Urothelium cell line (cell line): ENCODE results near the gene EEFSEC.
A peak's percentile ranks its signal among the peaks of the same experiment; 100 is the strongest.
"Not testable (repeated sequence)": the region's sequence is repeated elsewhere in the genome, so short reads cannot be mapped to it uniquely, and the experiment has no call there.

ENCODE experiments used
- DNase-seq: peaks from one replicate; pipeline ENCODE4 v3.0.0; 2011; ENCODE audit warnings: low spot score, mixed read lengths
- FAIRE-seq: peaks from 2 replicates; lab custom pipeline; 2011; peaks lifted over from hg19 to GRCh38; lab: Jason Lieb, UNC

EEFSEC gene

GRCh38 chr3:128151758-128152274 lies 1.5 kb upstream of the EEFSEC start:
- FAIRE-seq (no peak), DNase-seq (no peak)

- no peak for FAIRE-seq
- peak; percentile 25 for DNase-seq
Measured at GRCh38 chr3:128152419-128153155, 694 bp upstream of the EEFSEC start.

GRCh38 chr3:128154354-128154753 lies 1.1 kb downstream of the EEFSEC start:
- not testable (repeated sequence) for DNase-seq, FAIRE-seq

- no peak for FAIRE-seq
Measured at GRCh38 chr3:128155616-128156360, 2.5 kb downstream of the EEFSEC start.

GRCh38 chr3:128160661-128161060 lies 7.4 kb downstream of the EEFSEC start:
- DNase-seq (no peak), FAIRE-seq (no peak)

More at GRCh38 chr3:128155616-128156360, 2.5 kb downstream of the EEFSEC start:
- no peak for DNase-seq

- FAIRE-seq (no peak), DNase-seq (no peak)
Measured at GRCh38 chr3:128163432-128163831, 10.2 kb downstream of the EEFSEC start.

- no peak for DNase-seq
Measured at GRCh38 chr3:128166971-128167453, 13.7 kb downstream of the EEFSEC start.

GRCh38 chr3:128167646-128167972 lies 14.3 kb downstream of the EEFSEC start:
- DNase-seq: no peak
- no peak for FAIRE-seq

More at GRCh38 chr3:128166971-128167453, 13.7 kb downstream of the EEFSEC start:
- no peak for FAIRE-seq

GRCh38 chr3:128167973-128168674 lies 14.8 kb downstream of the EEFSEC start:
- no peak for DNase-seq
- no peak for FAIRE-seq

- DNase-seq: no peak
Measured at GRCh38 chr3:128168836-128169235, 15.6 kb downstream of the EEFSEC start.

GRCh38 chr3:128170866-128171516 lies 17.7 kb downstream of the EEFSEC start:
- DNase-seq: peak; percentile 70
- FAIRE-seq: peak; percentile 86

More at GRCh38 chr3:128168836-128169235, 15.6 kb downstream of the EEFSEC start:
- FAIRE-seq: no peak

GRCh38 chr3:128173200-128173599 lies 19.9 kb downstream of the EEFSEC start:
- no peak for FAIRE-seq

GRCh38 chr3:128173849-128174248 lies 20.6 kb downstream of the EEFSEC start:
- DNase-seq (no peak), FAIRE-seq (no peak)

More at GRCh38 chr3:128173200-128173599, 19.9 kb downstream of the EEFSEC start:
- no peak for DNase-seq

GRCh38 chr3:128174675-128175590 lies 21.7 kb downstream of the EEFSEC start:
- no peak for FAIRE-seq
- DNase-seq: no peak

- FAIRE-seq: no peak
Measured at GRCh38 chr3:128175768-128176167, 22.5 kb downstream of the EEFSEC start.

GRCh38 chr3:128176276-128176833 lies 23.1 kb downstream of the EEFSEC start:
- no peak for FAIRE-seq

More at GRCh38 chr3:128175768-128176167, 22.5 kb downstream of the EEFSEC start:
- no peak for DNase-seq

GRCh38 chr3:128177865-128178264 lies 24.6 kb downstream of the EEFSEC start:
- DNase-seq (no peak), FAIRE-seq (no peak)

More at GRCh38 chr3:128176276-128176833, 23.1 kb downstream of the EEFSEC start:
- no peak for DNase-seq

- DNase-seq: no peak
Measured at GRCh38 chr3:128178782-128179483, 25.7 kb downstream of the EEFSEC start.

GRCh38 chr3:128179484-128179819 lies 26.2 kb downstream of the EEFSEC start:
- FAIRE-seq: no peak

More at GRCh38 chr3:128178782-128179483, 25.7 kb downstream of the EEFSEC start:
- FAIRE-seq: no peak

More at GRCh38 chr3:128179484-128179819, 26.2 kb downstream of the EEFSEC start:
- no peak for DNase-seq
